ENCODE results near the gene RNASE8. TPM values are rescaled to one million over a fixed set of nuclear protein-coding genes. Genes with fewer than 3 reads are reported as not detected.

RNASE8 gene
- total RNA-seq, 2 experiments from 2014 or later = not detected

- no peak overlapping the region for H3K27ac Mint-ChIP-seq
- no peaks in the 10 kb centered on the region for H3K9me3 Mint-ChIP-seq
- H3K27me3 Mint-ChIP-seq = peaks cover 8% of the 10 kb centered on the region
- ATAC-seq (no peak), DNase-seq (no peak)
- TF ChIP-seq CTCF (IDR thresholded peaks at IDR 0.05) = no peak
- no peaks in the 10 kb centered on the region for H3K36me3 Mint-ChIP-seq (ENCODE audit: low read depth)
- ChIA-PET CTCF (interaction anchor here (1.9 kb wide), 1 partner anchor 41 kb away, joined by 8 read pairs; no protein-coding TSS in a partner anchor), POLR2A (no interaction called here)
- intact Hi-C loops (cut with micrococcal nuclease) = no loop called here
- H3K4me3 Mint-ChIP-seq = no peak overlapping the region
- H3K4me1 Mint-ChIP-seq (ENCODE audit: low read depth) = no peaks in the 10 kb centered on the region
Observed at GRCh38 chr14:21055432-21056117, 2.0 kb upstream of the RNASE8 start.

GRCh38 chr14:21056520-21057163, 980 bp upstream of the RNASE8 start:
- POLR2A ChIA-PET = no interaction called here

GRCh38 chr14:21058903-21059302, 1.3 kb downstream of the RNASE8 start:
- peaks cover 18% of the 10 kb centered on the region for H3K27me3 Mint-ChIP-seq
- TF ChIP-seq CTCF (IDR thresholded peaks at IDR 0.05) = no peak
- H3K36me3 Mint-ChIP-seq (ENCODE audit: low read depth) = no peaks in the 10 kb centered on the region
- DNase-seq (no peak), ATAC-seq (no peak)
- no peaks in the 10 kb centered on the region for H3K4me1 Mint-ChIP-seq (ENCODE audit: low read depth)
- ChIA-PET CTCF (interaction anchor here (1.3 to 2.2 kb wide), 5 partner anchors 9 to 54 kb away, joined by 3 to 10 read pairs (median 4); no protein-coding TSS in a partner anchor), POLR2A (no interaction called here)
- intact Hi-C loops (cut with micrococcal nuclease) = no loop called here
- H3K27ac Mint-ChIP-seq = no peak overlapping the region
- H3K4me3 Mint-ChIP-seq = no peak overlapping the region
- no peaks in the 10 kb centered on the region for H3K9me3 Mint-ChIP-seq

More at GRCh38 chr14:21056520-21057163, 980 bp upstream of the RNASE8 start:
- Mint-ChIP-seq H3K27ac (no peak overlapping the region), H3K36me3 (ENCODE audit: low read depth) (no peaks in the 10 kb centered on the region), H3K4me1 (ENCODE audit: low read depth) (no peaks in the 10 kb centered on the region), H3K9me3 (no peaks in the 10 kb centered on the region), H3K4me3 (no peak overlapping the region), H3K27me3 (peaks cover 11% of the 10 kb centered on the region)
- no peak for ATAC-seq
- intact Hi-C loops (cut with micrococcal nuclease) = no loop called here
- DNase-seq = no peak
- no peak for TF ChIP-seq CTCF (IDR thresholded peaks at IDR 0.05)
- CTCF ChIA-PET = interaction anchor here (1.0 to 1.9 kb wide), 3 partner anchors 11 to 44 kb away, joined by 3 to 8 read pairs (median 5); no protein-coding TSS in a partner anchor

- no peak for ATAC-seq
- peaks cover 19% of the 10 kb centered on the region for H3K27me3 Mint-ChIP-seq
- ChIA-PET CTCF (interaction anchor here (1.5 to 2.9 kb wide), 4 partner anchors 8 to 46 kb away, joined by 4 to 13 read pairs (median 8); no protein-coding TSS in a partner anchor), POLR2A (no interaction called here)
- H3K4me3 Mint-ChIP-seq = no peak overlapping the region
- TF ChIP-seq CTCF (IDR thresholded peaks at IDR 0.05) = no peak
- no peak overlapping the region for H3K27ac Mint-ChIP-seq
- H3K4me1 Mint-ChIP-seq (ENCODE audit: low read depth) = no peaks in the 10 kb centered on the region
- no peak for DNase-seq
- H3K36me3 Mint-ChIP-seq (ENCODE audit: low read depth) = no peaks in the 10 kb centered on the region
- no peaks in the 10 kb centered on the region for H3K9me3 Mint-ChIP-seq
- intact Hi-C loops (cut with micrococcal nuclease) = no loop called here
Observed at GRCh38 chr14:21059842-21060613, 2.4 kb downstream of the RNASE8 start.

Measured in activated CD8-positive, alpha-beta T cell treated with anti-CD3 and anti-CD28 coated beads for 36 hours (primary cell).